Trophoblast cell (in vitro differentiated cells and primary cell): ENCODE results near the gene TSHR.

Experiments used
- DNase-seq, 2 donors: peaks; one replicate each; pipeline ENCODE4 v3.0.0-alpha.2; 2016
- H2AFZ ChIP-seq: 2 replicates; pipeline ENCODE4 v1.6.1; 2013; ENCODE audit warnings: low read length, moderate library complexity, mild to moderate bottlenecking; ENCODE audit not compliant: insufficient read depth, poor library complexity
- H2AK5ac ChIP-seq: 2 replicates; pipeline ENCODE4 v1.6.1; 2013; ENCODE audit warnings: mild to moderate bottlenecking, low read length
- H2BK120ac ChIP-seq: 2 replicates; pipeline ENCODE4 v1.6.1; 2013; ENCODE audit warnings: low read length, mild to moderate bottlenecking, moderate library complexity; ENCODE audit not compliant: insufficient read depth, poor library complexity
- H2BK12ac ChIP-seq: 2 replicates; pipeline ENCODE4 v1.6.1; 2013; ENCODE audit warnings: mild to moderate bottlenecking, low read length, moderate library complexity
- H2BK5ac ChIP-seq: 2 replicates; pipeline ENCODE4 v1.6.1; 2013; ENCODE audit warnings: low read length, low read depth, moderate library complexity, mild to moderate bottlenecking; ENCODE audit not compliant: poor library complexity
- H3K14ac ChIP-seq: 2 replicates; pipeline ENCODE4 v1.6.1; 2013; ENCODE audit warnings: mild to moderate bottlenecking, low read length
- H3K18ac ChIP-seq: 2 replicates; pipeline ENCODE4 v1.6.1; 2013; ENCODE audit warnings: mild to moderate bottlenecking, low read length
- H3K23ac ChIP-seq: 2 replicates; pipeline ENCODE4 v1.6.1; 2013; ENCODE audit warnings: low read length
- H3K27ac ChIP-seq: 2 replicates; pipeline ENCODE4 v1.5.1; 2013; ENCODE audit warnings: low read depth, mild to moderate bottlenecking, inconsistent platforms, low read length, moderate library complexity
- H3K27me3 ChIP-seq: 2 replicates; pipeline ENCODE4 v1.6.1; 2013; ENCODE audit warnings: inconsistent platforms, mild to moderate bottlenecking, low read length, moderate library complexity; ENCODE audit not compliant: insufficient read depth
- H3K36me3 ChIP-seq, 2 experiments: 1 replicate in 1 of 2; 2 replicates in 1 of 2; pipeline ENCODE4 v1.6.1; 2013; ENCODE audit warnings: low read length in 2 of 2, mild to moderate bottlenecking in 2 of 2, moderate library complexity in 1 of 2; ENCODE audit not compliant: insufficient read depth in 2 of 2, control insufficient read depth in 1 of 2
- H3K4ac ChIP-seq: 2 replicates; pipeline ENCODE4 v1.6.1; 2013; ENCODE audit warnings: low read depth, mild to moderate bottlenecking, low read length, moderate library complexity
- H3K4me1 ChIP-seq, 2 experiments: 1 replicate in 1 of 2; 2 replicates in 1 of 2; pipeline ENCODE4 v1.6.1; 2013; ENCODE audit warnings: low read length in 2 of 2, mild to moderate bottlenecking in 2 of 2, moderate library complexity in 1 of 2; ENCODE audit not compliant: insufficient read depth in 2 of 2, control insufficient read depth in 1 of 2
- H3K4me2 ChIP-seq: 2 replicates; pipeline ENCODE4 v1.6.1; 2013; ENCODE audit warnings: inconsistent platforms, mild to moderate bottlenecking, low read length, moderate library complexity
- H3K4me3 ChIP-seq: 2 replicates; pipeline ENCODE4 v1.5.1; 2013; ENCODE audit warnings: mild to moderate bottlenecking, low read depth, low read length, inconsistent platforms
- H3K79me1 ChIP-seq: one replicate; pipeline ENCODE4 v1.6.1; 2013; ENCODE audit warnings: low read length
- H3K79me2 ChIP-seq: 2 replicates; pipeline ENCODE4 v1.6.1; 2013; ENCODE audit warnings: low read length, mild to moderate bottlenecking; ENCODE audit not compliant: control insufficient read depth, insufficient read depth, poor library complexity
- H3K9ac ChIP-seq: 2 replicates; pipeline ENCODE4 v1.6.1; 2013; ENCODE audit warnings: mild to moderate bottlenecking, low read length
- H3K9me3 ChIP-seq: 2 replicates; pipeline ENCODE4 v1.6.1; 2013; ENCODE audit warnings: low read depth, mild to moderate bottlenecking, control low read depth, inconsistent platforms, low read length; ENCODE audit not compliant: insufficient read depth
- H4K12ac ChIP-seq: 2 replicates; pipeline ENCODE4 v1.6.1; 2013; ENCODE audit warnings: low read depth, mild to moderate bottlenecking, low read length, moderate library complexity
- H4K8ac ChIP-seq: 2 replicates; pipeline ENCODE4 v1.6.1; 2013; ENCODE audit warnings: low read depth, mild to moderate bottlenecking, low read length, moderate library complexity
- H4K91ac ChIP-seq: one replicate; pipeline ENCODE4 v1.6.1; 2013; ENCODE audit warnings: low read depth, mild to moderate bottlenecking, low read length, moderate library complexity
- WGBS: extraction: QIAGEN DNeasy Blood & Tissue Kit; methylation state at CpG from one replicate; pipeline ENCODE4 v1.1.7; 2013; ENCODE audit warnings: missing lambda C conversion rate; ENCODE audit not compliant: insufficient read length, insufficient coverage; ENCODE audit errors: extremely low coverage; 5-methylcytosine and 5-hydroxymethylcytosine counted together

TSHR gene

DNA sequence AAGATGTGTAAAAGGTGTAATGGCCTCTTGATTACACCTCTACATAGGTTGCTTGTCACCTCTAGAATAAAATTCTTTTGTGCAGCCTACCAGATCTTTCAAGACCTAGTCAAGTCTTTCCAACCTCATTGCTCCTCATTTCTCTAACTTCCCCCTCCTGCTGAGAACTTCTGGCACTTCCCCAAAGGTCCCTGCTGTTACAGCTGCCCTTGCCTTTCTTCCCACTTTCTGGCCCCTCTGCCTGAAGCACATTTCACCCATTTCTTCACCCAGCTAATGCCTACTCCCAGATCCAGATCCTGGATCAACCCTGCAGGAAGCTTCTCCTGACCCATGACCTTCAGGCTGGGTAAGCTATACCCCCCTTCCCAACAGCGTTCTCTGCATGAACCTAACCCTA is 1.5 kb downstream of the TSHR start:
- DNase-seq: no peak
- H4K91ac ChIP-seq: no peak overlapping the region
- H4K12ac ChIP-seq: no peak overlapping the region
- no peak overlapping the region for H3K14ac ChIP-seq
- H3K4me1 ChIP-seq: peaks cover 0 to 5% of the 10 kb centered on the region in 2 experiments
- H3K36me3 ChIP-seq: no peaks in the 10 kb centered on the region
- no peak overlapping the region for H2BK120ac ChIP-seq
- H3K23ac ChIP-seq: no peak overlapping the region
- H3K4ac ChIP-seq: no peak overlapping the region
- H3K4me3 ChIP-seq: no peak overlapping the region
- no peak overlapping the region for H4K8ac ChIP-seq
- H3K18ac ChIP-seq: no peak overlapping the region
- no CpG with 5 or more reads among the region's 1 CpG for WGBS
- no peak overlapping the region for H3K4me2 ChIP-seq
- peaks cover 2% of the 10 kb centered on the region for H3K79me1 ChIP-seq
- no peaks in the 10 kb centered on the region for H3K9me3 ChIP-seq
- H3K27ac ChIP-seq: no peak overlapping the region
- H3K9ac ChIP-seq: no peak overlapping the region
- H3K27me3 ChIP-seq: no peaks in the 10 kb centered on the region
- H2BK12ac ChIP-seq: no peak overlapping the region
- no peak overlapping the region for H2BK5ac ChIP-seq
- H3K79me2 ChIP-seq: peaks cover 2% of the 10 kb centered on the region
- H2AFZ ChIP-seq: no peak overlapping the region
- H2AK5ac ChIP-seq: no peak overlapping the region

DNA sequence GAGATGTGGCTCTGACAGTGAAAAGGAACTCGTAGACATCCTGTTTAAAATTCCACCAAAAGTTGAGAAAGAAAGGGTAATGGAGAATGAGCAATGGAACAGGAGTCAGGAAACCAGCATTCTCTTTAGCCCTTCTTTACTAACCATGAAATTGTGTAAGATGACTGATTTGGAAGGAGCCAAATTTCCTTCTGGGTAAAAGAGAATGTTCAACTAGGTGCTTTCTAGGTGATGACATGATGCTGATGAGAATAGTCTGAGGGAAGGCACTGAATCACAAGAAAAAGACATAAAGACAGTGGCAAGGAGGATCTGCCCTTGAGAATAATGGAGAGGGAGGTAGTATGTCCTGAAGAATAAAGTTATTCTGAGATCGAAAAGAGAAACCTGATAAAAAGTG is 2.2 kb downstream of the TSHR start:
- Histone ChIP-seq H2BK12ac (no peak overlapping the region), H2AK5ac (no peak overlapping the region), H3K79me1 (peaks cover 2% of the 10 kb centered on the region), H3K4ac (no peak overlapping the region), H2BK120ac (no peak overlapping the region), H4K8ac (no peak overlapping the region), H3K9me3 (no peaks in the 10 kb centered on the region), H3K18ac (no peak overlapping the region), H2BK5ac (no peak overlapping the region), H3K36me3 (no peaks in the 10 kb centered on the region), H3K23ac (no peak overlapping the region), H3K4me1 (peaks cover 0 to 5% of the 10 kb centered on the region in 2 experiments), H4K12ac (no peak overlapping the region), H2AFZ (no peak overlapping the region), H3K27ac (no peak overlapping the region), H3K27me3 (no peaks in the 10 kb centered on the region), H3K4me2 (no peak overlapping the region), H3K9ac (no peak overlapping the region), H4K91ac (no peak overlapping the region), H3K79me2 (peaks cover 2% of the 10 kb centered on the region), H3K4me3 (no peak overlapping the region), H3K14ac (no peak overlapping the region)
- no peak for DNase-seq
- no CpG with 5 or more reads among the region's 2 CpGs for WGBS

DNA sequence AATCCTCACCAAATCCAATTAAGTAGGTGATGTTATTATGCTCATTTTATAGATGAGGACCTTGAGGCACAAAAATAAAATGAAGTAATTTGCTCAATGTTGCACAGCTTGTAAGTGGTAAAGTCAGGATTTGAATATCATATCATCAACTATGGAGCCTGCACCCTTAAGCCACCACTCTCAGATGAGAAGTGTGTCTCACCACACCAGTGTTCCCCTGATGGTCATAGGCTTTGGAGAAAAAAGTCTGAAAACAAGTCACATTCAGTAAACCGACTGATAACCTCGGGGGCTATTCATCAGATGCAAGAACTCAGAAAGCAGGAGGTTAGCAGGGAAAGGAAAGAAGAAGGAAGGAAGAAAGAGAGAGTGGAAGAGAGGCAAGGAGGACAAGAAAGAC is 2.8 kb downstream of the TSHR start:
- DNase-seq: no peak

GRCh38 chr14:80958939-80959338 is 3.5 kb downstream of the TSHR start:
- no peak overlapping the region for H3K23ac ChIP-seq
- H3K4me2 ChIP-seq: no peak overlapping the region
- H3K4me1 ChIP-seq: peaks cover 0 to 5% of the 10 kb centered on the region in 2 experiments
- no peak overlapping the region for H3K14ac ChIP-seq
- no peak overlapping the region for H3K27ac ChIP-seq
- peaks cover 2% of the 10 kb centered on the region for H3K79me2 ChIP-seq
- no CpG with 5 or more reads among the region's 3 CpGs for WGBS
- H3K79me1 ChIP-seq: peaks cover 2% of the 10 kb centered on the region
- no peaks in the 10 kb centered on the region for H3K9me3 ChIP-seq
- no peak overlapping the region for H3K4me3 ChIP-seq
- H2BK120ac ChIP-seq: no peak overlapping the region
- H3K27me3 ChIP-seq: no peaks in the 10 kb centered on the region
- H3K18ac ChIP-seq: no peak overlapping the region
- H2AK5ac ChIP-seq: no peak overlapping the region
- no peak overlapping the region for H3K9ac ChIP-seq
- no peak overlapping the region for H4K8ac ChIP-seq
- no peak overlapping the region for H4K91ac ChIP-seq
- no peaks in the 10 kb centered on the region for H3K36me3 ChIP-seq
- no peak overlapping the region for H2AFZ ChIP-seq
- H2BK12ac ChIP-seq: no peak overlapping the region
- H2BK5ac ChIP-seq: no peak overlapping the region
- H3K4ac ChIP-seq: no peak overlapping the region
- no peak for DNase-seq
- no peak overlapping the region for H4K12ac ChIP-seq

More for the DNA sequence above, 2.8 kb downstream of the TSHR start:
- Histone ChIP-seq H4K91ac (no peak overlapping the region), H3K9me3 (no peaks in the 10 kb centered on the region), H3K4me2 (no peak overlapping the region), H4K8ac (no peak overlapping the region), H4K12ac (no peak overlapping the region), H2BK120ac (no peak overlapping the region), H3K4me3 (no peak overlapping the region), H3K27me3 (no peaks in the 10 kb centered on the region), H3K14ac (no peak overlapping the region), H3K23ac (no peak overlapping the region), H3K4me1 (peaks cover 0 to 5% of the 10 kb centered on the region in 2 experiments), H3K79me2 (peaks cover 2% of the 10 kb centered on the region), H2BK12ac (no peak overlapping the region), H3K9ac (no peak overlapping the region), H2BK5ac (no peak overlapping the region), H3K18ac (no peak overlapping the region), H2AK5ac (no peak overlapping the region), H3K79me1 (peaks cover 2% of the 10 kb centered on the region), H3K4ac (no peak overlapping the region), H3K36me3 (no peaks in the 10 kb centered on the region), H3K27ac (no peak overlapping the region), H2AFZ (no peak overlapping the region)
- WGBS: no CpG with 5 or more reads among the region's 2 CpGs
